ENCODE results near the gene RPL7A.

DNA sequence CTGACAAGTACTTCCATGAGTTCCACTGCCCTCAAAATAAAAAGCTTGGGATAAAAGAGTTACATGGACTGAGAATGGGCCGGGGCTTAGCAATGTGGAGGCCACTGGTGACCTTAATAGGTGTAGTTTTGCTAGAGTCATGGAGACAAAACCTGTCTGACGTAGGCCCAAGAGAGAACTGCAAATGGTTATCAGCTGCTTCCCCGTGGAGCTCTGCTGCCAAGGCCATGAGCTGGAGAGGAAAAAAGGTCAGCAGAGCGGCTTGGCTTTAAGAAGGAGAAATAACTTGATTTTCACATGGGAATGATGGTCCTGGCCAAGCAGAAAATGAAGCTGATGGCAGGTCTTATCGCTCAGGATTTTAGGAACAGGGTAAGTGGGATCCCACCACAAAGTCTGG, 8.4 kb upstream of the RPL7A start:
- TF ChIP-seq ELF4 (IDR thresholded peaks at IDR 0.05) (no peak), FOXM1 (IDR thresholded peaks at IDR 0.05; ENCODE audit: borderline replicate concordance) (no peak), NFRKB (IDR thresholded peaks at IDR 0.05) (no peak), FOXK2 (IDR thresholded peaks at IDR 0.05) (no peak), L3MBTL2 (conservative IDR thresholded peaks at IDR 0.05) (no peak), BHLHE40 (IDR thresholded peaks at IDR 0.05; ENCODE audit: borderline replicate concordance) (no peak), FOXA1 (IDR thresholded peaks at IDR 0.05) (no peak)
